Thoracic aorta (tissue), 2 donors: ENCODE data around the gene DOCK4. TPM values are rescaled to one million over a fixed set of nuclear protein-coding genes. Genes with fewer than 3 reads are reported as not detected.

ENCODE experiments used
- ATAC-seq: fragments of 150-250 bp; one replicate; pipeline ENCODE4 v1.8.0; 2017; ENCODE audit warnings: low read depth; ENCODE audit not compliant: insufficient number of reproducible peaks, low FRiP score
- DNase-seq: peaks from one replicate; pipeline ENCODE4 v3.0.0-alpha.2; 2020; ENCODE audit warnings: low spot score
- H3K27ac ChIP-seq, 2 donors: fragments of 200-600 bp; sonication (generic); 1 replicate in 1 of 2; 2 replicates in 1 of 2; pipeline ENCODE4 v1.5.1; 2016; ENCODE audit warnings: mild to moderate bottlenecking in 2 of 2, moderate library complexity in 2 of 2
- H3K27me3 ChIP-seq: fragments of 200-600 bp; sonication (generic); replicated peaks from 2 replicates; pipeline ENCODE4 v1.6.0; 2016; ENCODE audit warnings: mild to moderate bottlenecking; ENCODE audit not compliant: insufficient read depth
- H3K36me3 ChIP-seq: fragments of 200-600 bp; sonication (generic); one replicate; pipeline ENCODE4 v1.5.1; 2016
- H3K4me1 ChIP-seq, 2 donors: fragments of 200-600 bp; sonication (generic); 1 replicate in 1 of 2; 2 replicates in 1 of 2; pipeline versions ENCODE4 v1.5.1 to v1.6.0; 2016; ENCODE audit warnings: low read depth in 2 of 2, mild to moderate bottlenecking in 1 of 2; ENCODE audit not compliant: control insufficient read depth in 1 of 2
- H3K4me3 ChIP-seq: fragments of 200-600 bp; sonication (generic); 2 replicates; pipeline ENCODE4 v1.5.1; 2016; ENCODE audit warnings: mild to moderate bottlenecking
- H3K9me3 ChIP-seq: fragments of 200-600 bp; sonication (generic); 2 replicates; pipeline ENCODE4 v1.5.1; 2016
- total RNA-seq, 2 donors: library from RNA; depleted of rRNA; stranded (reverse); fragments of >200 nt; gene quantifications; one replicate each; pipeline versions ENCODE4 v1.1.0 to v1.2.3, GENCODE V29; 2016
- TF ChIP-seq, protein P1 (sequence below): fragments of 200-600 bp; sonication (generic); IDR thresholded peaks from one replicate; pipeline ENCODE4 v1.5.1; 2019; ENCODE audit warnings: antibody characterized with exemption

DOCK4 gene
- total RNA-seq, 2 donors from 2014 or later = 22.3 to 71.5 TPM

DNA sequence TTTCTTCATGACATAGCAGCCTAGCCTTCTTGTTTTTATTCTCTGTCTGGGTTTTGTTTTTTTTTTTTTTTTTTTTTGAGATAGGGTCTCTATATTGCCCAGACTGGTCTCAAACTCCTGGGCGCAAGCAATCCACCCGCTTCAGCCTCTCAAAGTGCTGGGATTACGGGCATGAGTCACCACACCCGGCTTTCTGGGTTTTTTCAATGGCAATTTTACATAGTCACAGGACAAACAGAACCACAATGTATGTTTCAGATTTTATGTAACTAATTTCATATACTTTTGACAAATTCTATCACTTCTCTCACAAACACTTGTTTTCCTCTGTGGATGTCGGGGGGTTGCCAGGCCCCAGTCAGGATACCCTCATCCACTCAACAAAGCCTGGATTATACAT, 16.5 kb downstream of the DOCK4 start:
- no peak for ATAC-seq
- Histone ChIP-seq H3K27me3 (no peaks in the 10 kb centered on the region), H3K36me3 (no peaks in the 10 kb centered on the region), H3K9me3 (no peaks in the 10 kb centered on the region), H3K27ac (no peak overlapping the region), H3K4me1 (peaks cover 6 to 39% of the 10 kb centered on the region in 2 donors), H3K4me3 (no peak overlapping the region)
- DNase-seq = no peak
- TF ChIP-seq, protein P1, sequence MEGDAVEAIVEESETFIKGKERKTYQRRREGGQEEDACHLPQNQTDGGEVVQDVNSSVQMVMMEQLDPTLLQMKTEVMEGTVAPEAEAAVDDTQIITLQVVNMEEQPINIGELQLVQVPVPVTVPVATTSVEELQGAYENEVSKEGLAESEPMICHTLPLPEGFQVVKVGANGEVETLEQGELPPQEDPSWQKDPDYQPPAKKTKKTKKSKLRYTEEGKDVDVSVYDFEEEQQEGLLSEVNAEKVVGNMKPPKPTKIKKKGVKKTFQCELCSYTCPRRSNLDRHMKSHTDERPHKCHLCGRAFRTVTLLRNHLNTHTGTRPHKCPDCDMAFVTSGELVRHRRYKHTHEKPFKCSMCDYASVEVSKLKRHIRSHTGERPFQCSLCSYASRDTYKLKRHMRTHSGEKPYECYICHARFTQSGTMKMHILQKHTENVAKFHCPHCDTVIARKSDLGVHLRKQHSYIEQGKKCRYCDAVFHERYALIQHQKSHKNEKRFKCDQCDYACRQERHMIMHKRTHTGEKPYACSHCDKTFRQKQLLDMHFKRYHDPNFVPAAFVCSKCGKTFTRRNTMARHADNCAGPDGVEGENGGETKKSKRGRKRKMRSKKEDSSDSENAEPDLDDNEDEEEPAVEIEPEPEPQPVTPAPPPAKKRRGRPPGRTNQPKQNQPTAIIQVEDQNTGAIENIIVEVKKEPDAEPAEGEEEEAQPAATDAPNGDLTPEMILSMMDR = no peak

DNA sequence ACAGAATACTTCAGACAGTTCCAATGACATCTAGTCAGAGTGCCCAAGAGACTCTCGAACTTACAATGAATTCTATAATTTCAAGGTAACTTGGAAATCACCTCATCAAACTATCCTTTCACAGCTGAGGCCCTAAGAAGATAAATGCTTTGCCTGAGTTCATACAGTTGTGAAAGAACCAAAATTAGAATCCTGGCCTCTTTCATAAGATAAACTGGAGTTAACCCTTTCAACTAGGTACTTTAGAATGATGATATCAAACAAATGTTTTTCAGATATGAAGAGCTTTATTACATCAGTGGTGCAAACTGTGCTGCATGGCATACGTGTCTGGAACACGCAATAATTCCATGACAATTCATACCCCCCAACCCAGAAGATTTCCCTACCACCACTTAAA, 17.9 kb downstream of the DOCK4 start:
- ATAC-seq = no peak
- H3K4me1 ChIP-seq = peaks cover 6 to 39% of the 10 kb centered on the region in 2 donors
- H3K9me3 ChIP-seq = no peaks in the 10 kb centered on the region
- H3K36me3 ChIP-seq = no peaks in the 10 kb centered on the region
- no peak overlapping the region for H3K27ac ChIP-seq
- TF ChIP-seq, protein P1 = no peak
- no peak overlapping the region for H3K4me3 ChIP-seq
- DNase-seq = no peak
- no peaks in the 10 kb centered on the region for H3K27me3 ChIP-seq

DNA sequence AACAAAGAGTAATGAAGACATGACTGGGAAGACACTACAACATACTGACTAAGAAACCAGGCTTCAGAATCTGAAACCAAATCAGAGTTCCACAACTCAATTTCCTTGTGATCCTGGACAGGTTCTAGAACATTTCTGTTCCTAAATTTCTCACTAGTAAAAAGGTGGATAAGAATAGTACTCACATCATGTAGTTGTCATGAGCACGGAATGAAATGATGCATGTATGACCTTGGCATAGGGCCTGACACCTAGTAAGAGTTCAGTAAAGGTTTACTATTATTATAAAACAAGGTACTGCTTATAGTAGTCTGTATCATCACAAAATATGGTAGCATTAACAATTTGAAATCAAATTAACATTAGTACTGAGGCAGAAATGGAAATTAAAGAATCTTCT, 19.9 kb downstream of the DOCK4 start:
- H3K4me1 ChIP-seq = peaks cover 4 to 39% of the 10 kb centered on the region in 2 donors
- TF ChIP-seq, protein P1 = no peak
- H3K27me3 ChIP-seq = no peaks in the 10 kb centered on the region
- no peak overlapping the region for H3K4me3 ChIP-seq
- no peak for ATAC-seq
- H3K27ac ChIP-seq = no peak overlapping the region
- H3K9me3 ChIP-seq = no peaks in the 10 kb centered on the region
- DNase-seq = no peak
- no peaks in the 10 kb centered on the region for H3K36me3 ChIP-seq

DNA sequence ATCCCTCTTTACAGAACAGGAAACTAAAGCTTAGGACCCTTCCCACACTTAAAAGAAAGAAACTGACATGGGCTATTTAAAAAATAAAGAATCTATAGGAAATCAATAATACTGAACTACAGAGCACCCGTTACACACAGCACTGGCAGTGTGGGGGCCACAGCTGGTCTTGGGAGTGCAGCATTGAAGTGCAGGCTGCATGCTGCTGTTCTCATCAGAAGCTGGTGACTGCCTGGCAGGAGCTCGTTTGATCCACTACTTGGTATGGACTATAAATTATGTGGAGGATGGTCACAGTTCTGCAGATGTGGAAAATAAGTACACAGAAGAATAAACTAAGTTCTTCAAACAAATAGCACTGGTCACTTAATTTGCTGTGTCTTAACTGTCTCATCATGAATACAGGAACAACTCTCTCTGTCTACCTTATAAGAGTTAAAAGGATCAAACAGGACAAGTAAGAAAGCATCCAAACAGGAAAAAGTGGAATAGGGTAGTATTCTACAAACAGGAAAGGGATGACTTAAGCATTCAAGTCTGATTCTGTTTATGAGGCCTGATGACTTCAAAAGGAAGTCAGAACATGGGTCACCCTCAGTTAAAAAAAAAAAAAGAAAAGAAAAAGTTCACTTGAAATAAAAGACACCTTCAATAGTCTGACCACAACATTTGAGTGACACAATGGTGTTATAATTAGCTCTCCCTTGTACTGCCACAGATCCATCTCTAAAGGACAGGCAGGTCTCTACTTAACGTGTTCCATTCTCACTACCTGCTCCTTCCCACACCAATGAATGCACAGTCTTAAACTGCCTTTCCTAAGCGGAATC, 21.0 kb downstream of the DOCK4 start:
- Histone ChIP-seq H3K27me3 (no peaks in the 10 kb centered on the region), H3K4me3 (no peak overlapping the region), H3K4me1 (peaks cover 4 to 49% of the 10 kb centered on the region in 2 donors), H3K36me3 (no peaks in the 10 kb centered on the region), H3K9me3 (no peaks in the 10 kb centered on the region), H3K27ac (no peak overlapping the region)
- ATAC-seq (no peak), DNase-seq (no peak)
- TF ChIP-seq, protein P1 = no peak

DNA sequence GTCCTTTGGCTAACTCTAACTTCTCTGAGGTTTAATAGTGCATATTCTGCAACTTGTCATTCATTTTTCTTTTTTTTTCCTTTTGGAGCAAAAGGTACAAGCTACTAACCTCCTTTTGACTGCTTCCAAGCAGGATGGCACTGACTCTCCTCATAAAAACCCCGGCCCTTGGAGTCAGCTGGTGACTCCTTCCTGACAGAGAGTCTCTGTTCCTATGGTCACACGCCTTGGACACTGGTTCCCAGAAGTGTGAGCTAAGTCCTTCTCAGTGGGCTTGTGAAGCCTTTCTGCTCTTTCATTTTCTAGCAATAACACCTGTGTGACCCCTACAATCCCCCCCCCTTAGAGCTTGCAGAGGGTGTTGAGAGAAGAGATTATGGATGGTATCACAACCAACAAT, 21.7 kb downstream of the DOCK4 start:
- ATAC-seq = no peak
- Histone ChIP-seq H3K27ac (no peak overlapping the region), H3K36me3 (no peaks in the 10 kb centered on the region), H3K4me3 (no peak overlapping the region), H3K9me3 (no peaks in the 10 kb centered on the region), H3K27me3 (no peaks in the 10 kb centered on the region), H3K4me1 (peaks cover 4 to 55% of the 10 kb centered on the region in 2 donors)
- DNase-seq = no peak
- TF ChIP-seq, protein P1 = no peak
